NCI-H524 (cell line): ENCODE data around the gene PDZRN3.

Experiments
- DNase-seq, 2 experiments: peaks; one replicate each; lab custom pipeline; 2025; lab: John Stamatoyannopoulos, UW

Gene PDZRN3

DNA sequence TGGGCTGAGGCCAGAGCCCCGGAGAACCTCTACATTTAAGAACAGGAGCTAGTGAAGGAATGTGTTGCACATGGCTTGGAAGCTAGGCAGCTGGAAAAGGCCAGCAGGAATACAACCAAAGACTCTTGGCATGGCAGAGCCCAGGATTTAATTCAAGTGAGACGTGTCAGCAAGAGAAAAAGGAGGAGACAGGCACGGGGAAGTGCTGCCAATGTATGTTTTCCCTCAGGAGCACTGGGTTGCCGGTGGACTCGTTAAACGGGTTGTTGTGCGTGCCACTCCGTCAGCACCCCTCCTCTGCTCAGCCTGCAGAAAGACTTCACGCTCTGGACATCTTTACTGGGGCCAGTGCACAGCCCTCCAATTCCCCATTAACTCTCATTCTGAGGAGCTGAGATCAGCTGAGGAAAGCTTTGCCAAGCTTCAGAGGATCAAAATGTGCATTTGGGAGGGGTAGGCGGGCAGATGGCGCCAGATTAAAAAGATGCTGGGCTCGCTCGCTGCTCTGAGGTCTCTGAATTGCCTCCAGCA, 103.7 kb downstream of the PDZRN3 start:
- peak; percentile 56 to 73 for DNase-seq

DNA sequence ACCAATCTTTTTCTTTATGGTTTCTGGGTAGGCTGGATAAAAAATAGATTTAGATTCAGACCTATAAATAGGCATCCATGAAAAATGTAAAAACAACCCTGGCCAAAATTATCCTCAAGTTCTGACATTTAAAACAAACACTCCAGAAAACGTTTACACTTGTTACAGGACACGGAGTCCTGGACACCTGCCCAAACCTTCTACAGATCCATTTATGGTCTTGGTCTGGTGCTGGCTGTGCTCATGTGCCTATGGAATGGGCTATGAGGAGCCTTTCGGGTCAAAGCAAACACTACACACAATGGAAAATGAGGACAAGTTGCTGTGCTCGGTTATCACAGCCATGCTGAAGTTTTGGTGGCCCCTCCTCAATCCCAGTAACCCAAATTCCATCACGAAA, 108.1 kb downstream of the PDZRN3 start:
- no peak for DNase-seq

DNA sequence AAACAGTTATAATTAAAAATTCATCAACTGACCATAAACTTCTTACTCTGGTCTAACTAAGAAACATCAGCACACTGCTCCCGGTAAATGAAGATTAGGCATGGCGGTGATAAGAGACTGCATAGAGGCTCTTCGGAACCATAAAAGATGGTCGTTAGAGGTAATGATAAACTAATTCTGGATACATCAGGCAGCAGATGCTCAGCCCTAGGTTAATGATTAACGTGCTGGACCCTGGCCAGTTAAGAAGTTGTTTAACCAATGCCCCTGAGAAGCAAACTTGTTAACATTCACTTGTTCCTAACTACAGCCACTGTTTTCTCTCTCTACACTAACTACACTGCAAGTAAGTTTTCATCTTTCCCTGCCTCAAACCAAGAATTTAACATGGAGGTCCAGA, 111.5 kb downstream of the PDZRN3 start:
- DNase-seq, result no peak

DNA sequence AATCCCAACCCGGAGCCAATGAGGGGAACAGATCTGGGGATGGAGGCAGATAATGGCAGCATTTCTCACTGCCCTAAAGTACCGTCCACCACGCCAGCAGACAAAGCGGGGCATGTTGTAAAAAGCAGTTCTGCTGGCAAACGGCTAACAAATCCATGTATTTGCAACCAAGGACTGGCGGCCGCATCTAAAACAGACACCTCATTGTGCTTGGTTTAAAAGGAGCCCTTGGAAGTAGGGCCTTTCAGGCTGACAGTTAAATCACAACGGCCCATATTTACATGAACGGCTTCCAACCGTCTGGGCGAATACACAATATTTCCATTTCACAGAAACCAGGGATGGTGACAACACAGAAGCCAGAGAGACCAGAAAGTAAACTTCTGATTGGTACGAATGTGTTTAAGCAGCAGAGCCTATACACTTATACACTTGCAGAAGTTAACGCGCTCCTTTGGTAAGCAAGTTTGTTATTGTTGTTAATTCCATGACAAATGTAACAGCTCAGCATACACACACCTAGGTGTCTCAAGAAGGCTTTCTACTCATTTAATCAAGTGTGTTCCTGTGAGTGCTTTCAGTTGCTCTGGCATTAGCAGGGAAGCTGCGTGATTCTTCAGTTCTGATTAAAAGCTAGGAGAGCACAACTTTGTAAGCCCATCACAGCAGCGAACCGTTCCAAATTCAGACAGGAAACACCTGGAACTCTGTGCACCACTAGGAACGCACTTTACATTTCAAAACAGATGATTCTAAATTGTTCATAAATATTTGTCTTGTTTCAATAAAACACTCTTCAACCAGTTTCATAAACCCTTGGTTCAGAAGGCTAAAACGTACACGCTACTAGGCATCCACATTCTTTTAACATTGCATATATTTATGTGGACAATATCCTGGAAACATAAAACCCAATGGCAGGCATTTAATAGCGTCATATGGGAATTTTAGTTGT, 112.9 kb downstream of the PDZRN3 start:
- DNase-seq, result no peak

DNA sequence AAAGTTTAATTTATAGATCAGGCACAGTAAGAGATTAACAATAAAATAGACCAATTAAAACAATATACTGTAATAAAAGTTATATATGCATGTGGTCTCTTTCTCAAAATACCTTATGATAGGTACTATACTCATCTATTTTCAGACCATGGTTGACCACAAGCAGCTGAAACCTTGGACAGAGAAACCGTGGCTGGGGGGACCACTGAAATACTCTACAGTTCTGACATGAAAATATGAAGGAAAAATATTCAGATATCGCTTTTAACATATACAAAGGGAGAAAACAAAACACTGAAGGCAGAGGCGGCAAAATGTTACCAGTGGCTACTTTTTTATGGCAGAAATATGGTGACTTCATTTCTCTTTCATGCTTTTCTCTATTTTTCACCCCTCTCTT, 114.0 kb downstream of the PDZRN3 start:
- DNase-seq, result no peak

DNA sequence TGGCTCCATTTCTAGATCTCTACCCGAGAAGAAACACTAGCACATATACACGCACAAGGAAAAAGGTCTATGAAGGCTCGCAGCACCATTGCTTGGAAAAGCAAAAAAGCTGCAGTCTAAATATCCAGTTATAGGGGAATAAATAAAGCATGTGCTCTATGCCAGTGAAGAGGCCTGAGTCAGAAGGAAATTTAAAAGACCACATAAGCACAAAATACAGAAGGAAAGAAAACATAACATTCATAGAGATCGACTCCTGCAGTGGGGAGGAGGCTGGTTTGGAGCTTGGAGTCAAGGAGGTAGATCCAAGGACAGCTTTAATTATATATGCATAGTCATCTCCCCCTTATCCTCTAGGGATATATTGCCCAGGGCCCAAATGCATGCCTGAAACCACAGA, 114.4 kb downstream of the PDZRN3 start:
- DNase-seq, result no peak

DNA sequence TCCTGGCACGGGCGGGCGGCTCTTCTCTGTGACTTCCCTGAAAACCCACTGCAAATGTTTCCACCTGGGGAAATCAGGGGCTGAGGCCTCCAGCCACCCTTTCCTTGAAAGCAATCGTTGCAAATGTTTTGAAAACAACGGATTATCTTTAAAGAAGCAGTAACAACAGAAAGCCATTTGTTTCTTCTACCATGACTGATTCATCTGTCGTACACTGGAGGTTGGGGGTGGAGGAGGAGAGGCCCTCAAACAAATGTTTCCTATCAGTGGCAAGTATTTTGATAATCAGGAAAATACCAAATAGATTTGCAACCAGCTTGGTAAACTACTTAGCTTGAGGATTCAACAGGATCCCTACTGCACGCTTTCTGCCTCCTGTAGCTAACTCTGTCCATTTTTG, 114.9 kb downstream of the PDZRN3 start:
- no peak for DNase-seq

DNA sequence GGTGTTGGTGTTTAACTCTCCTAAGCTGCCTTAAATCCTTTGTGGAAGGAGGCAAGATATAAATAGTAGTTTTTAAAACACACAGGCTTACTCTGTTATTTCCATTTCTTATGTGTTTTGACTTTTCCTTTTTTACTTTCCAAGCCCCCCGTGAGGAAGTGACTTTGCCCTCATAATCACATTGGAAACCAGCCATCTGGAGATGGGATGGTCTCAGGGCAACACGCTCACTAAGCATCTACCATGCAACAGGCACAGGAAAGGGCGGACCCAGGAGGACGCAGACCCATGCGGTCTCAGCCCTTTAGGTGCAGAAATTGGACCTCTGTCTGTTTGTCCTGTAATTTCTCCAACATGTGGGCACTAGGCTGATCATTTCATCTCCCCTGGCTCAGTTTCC, 115.7 kb downstream of the PDZRN3 start:
- DNase-seq, result no peak

DNA sequence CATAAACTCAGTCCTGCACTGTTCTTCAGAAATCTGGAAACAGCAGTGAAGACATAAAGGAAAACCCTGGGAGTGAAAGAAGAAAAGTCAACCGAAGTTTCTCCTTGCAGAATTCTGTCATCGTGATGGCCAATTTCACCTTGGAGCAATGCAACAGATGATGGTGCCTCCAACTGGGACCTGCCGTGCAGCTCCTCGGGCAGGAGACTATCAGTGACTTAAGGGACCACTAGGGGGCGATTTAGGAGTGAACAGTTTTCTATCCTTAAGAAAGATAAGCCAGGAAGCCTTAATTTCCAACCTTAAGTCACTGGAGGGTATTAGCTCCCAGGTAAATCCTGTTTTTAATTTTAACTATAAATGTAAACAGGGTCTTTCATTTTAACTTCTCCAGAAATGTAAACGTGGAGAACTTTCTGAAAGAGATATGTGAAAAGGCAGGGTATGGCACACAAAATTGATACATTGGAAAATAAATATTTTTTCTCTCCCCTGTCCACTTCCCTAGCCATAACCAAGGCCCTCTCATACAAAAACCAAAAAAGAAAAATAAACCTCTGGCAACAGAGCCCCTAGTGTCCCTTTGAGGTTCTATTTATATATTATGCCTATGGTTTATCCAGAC, 116.3 kb downstream of the PDZRN3 start:
- DNase-seq, result peak; percentile 39 to 70

DNA sequence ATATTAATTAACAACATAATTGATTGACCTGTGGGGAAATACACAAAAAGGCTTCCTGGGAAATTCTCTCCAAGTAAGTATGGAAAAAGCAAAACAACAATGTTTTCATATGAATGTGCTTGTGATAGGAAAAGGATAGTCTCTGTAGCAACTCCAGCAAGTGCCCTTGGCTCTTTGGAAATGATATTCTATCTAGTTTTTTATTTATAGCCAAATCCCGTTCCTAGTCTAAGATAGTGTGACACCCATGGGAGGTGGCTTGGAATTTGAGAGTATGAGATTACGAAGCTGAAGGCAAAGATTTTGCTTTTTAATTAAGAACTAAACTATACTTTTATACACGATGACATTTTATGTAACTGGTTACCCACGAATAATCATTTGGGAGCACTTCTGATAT, 119.9 kb downstream of the PDZRN3 start:
- DNase-seq, result no peak

DNA sequence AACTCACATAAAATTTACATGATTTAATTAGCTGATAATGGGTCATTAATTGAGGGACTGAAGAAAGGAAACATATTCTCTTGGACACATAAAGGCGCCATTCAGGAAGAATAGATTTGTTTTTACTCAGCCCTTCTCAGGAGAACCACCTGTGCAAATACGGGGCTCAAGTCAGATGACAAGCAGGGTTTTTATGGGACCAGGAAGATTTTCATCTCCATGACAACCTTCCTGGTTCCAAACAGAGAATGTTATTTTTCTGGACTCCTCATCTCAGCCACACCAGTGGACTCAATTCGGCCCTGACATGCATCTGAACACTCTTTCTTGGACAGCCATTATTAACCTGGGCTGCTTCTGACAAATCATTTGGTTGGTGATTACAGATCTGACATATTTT, 120.5 kb downstream of the PDZRN3 start:
- DNase-seq, result no peak

DNA sequence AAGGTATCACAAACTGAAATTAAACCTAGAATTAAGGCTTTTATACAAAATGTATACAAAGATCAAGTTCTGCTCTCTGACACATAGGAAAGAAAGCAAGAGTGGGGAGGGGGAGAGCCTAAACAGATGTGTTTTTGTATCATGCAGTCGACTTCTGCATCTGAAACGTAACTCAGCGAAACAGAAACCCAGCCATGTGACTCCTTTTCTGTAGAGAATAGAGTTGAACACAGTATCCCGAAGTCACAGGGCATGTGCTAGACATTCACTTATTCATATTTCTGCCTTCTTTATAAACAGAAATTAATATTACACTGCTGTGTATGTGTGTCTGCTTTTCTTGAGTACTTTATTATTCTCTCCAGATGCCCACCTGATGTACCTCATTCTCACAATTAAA, 121.0 kb downstream of the PDZRN3 start:
- no peak for DNase-seq

DNA sequence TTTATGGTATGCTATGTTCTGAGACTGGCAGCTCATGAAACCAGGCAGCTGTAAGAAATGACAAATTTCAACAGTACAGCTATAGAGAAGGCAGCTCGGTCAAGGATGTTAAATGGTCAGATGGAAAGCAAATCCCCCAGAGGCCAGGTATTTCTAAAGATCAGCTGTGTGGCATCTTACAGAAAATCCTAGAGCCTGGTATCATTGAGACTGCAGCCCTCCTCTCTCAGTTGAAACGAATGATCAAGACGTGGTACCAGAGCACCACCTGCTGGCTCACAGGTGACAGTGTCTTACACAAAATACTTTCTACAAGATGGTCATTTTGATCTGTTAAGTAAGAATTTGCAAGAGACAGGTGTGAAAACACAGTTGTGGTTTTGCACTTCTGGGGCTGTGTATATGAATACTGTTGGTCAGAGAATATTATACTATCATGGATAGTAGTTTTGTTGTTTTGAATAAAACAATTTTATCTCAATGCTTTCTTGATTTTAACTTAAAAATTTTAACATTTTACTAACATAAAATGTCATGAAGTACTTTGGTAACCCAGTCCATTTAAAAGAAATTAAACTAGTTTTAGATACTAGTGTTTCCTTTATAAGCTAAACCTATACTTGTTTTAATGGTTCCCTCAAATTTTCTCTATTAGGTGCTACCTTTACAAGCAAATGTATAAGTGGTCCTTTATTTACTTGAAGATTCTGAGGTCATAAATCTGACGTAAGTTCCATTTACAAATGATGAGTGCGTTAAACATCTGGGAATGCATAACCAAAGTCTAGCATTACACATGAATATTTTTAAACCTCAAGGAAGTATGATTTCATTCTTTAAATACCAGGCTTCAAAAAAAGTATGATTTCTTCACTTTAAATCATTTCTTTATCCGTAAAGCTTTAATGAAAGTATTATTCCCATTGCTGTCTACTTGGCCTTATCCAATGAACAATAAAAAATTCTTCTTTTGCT, 121.8 kb downstream of the PDZRN3 start:
- DNase-seq, result peak; percentile 34 to 72

DNA sequence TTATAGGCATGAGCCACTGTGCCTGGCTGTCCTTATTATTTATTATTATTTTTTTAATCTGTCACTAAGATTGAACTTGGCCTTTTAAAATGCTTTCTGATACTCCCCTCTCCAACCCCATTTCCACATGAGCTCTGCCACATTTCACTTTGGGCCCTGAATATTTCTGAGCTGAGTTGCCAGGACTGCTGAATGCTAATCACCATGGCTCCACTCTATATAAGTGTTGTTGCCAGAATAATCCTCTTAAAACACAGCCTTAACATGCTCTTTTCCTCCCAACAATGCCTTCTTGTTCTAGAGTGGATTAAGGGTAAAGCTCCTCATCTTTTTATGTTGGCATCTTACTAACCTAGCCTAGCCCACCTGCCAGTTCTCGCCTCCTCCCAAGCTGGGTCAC, 124.4 kb downstream of the PDZRN3 start:
- peak; percentile 50 to 84 for DNase-seq

DNA sequence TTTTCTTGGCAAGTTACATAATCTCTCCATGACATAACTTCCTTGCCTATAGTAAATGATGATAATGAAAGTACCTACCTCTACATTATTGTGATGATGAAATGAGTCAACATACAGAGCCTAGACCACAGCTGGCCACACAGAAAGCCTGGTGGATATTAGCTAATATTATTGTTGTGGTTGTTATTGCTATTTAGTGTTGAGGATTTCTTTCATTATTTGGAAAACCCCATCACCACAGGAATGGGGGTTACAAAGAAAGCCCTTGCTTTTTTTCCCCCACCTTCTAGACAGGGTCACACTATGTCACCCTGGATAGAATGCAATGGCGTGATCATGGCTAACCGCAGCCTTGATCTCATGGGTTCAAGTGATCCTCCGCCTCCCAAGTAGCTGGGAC, 125.0 kb downstream of the PDZRN3 start:
- DNase-seq, result no peak

DNA sequence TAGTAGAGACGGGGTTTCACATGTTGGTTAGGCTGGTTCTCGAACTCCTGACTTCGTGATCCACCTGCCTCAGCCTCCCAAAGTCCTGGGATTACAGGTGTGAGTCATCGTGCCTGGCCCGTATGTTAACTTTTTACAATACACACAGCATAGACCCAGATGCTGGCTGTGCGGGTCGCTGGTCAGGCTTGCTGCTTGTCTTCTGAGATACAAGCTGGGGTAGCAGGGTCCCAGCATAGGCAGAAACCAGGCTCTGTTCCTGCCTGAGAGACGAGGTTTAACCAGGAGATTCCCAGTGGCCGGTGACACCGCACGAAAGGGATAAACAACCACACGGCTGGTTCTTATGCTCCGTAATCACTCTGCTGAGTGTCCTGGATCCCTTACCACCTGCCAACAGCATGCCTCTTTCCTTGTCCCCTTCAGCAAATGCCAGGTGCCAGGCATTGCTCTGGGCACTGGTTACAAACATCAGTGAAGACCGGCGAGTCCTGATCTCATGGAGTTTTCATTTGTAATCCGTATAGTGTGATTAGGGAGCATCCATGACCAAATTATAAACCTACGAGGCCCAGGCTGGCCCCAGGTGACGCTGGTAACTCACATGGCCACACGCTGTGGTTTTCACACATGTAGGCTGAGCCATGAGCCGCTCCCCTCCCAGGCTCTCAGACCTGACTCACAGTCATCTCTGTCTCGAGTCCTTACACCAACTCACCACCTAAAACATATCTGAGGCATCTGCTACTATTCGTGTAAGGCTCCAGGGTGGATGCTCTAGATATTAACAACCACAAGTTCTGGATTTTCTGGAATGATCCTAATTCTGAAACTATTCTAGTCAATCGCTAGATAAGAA, 125.7 kb downstream of the PDZRN3 start:
- peak in 1 of 2 experiments; percentile 14 for DNase-seq

DNA sequence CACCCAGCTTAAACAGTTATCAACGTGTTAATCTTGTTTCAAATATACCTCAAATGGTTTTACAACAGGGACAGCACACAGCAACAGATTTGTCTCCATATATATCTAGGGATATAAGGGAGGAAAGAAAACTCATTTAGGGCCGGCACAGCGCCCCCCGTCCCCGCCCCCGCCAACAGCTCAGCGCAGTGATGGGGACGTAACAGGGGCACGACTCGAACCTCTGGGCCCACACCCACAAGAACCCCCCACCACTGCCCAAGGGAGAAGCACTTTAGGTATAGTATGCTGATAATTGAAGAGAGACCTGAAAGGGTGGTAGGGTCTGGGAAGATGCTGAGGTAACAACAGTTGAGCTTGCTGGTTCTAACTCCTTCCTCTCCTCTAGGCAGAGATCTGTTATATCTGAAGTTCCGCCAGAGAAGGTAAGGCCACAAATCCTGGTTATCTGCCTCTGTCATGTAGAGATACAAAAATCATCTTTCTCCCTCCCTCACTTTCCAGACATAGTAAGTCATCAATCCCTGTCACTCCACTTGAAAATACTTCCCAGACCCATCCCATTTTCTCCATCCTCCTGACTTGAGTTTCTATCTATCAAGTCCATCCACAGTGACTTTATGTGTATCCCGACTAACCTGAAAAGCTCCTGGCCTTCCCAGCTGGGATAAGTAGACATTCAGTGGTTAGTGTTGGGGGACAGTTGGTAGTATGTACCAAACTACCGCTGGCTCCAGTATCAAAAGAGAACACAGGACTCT, 126.9 kb downstream of the PDZRN3 start:
- DNase-seq, result no peak

DNA sequence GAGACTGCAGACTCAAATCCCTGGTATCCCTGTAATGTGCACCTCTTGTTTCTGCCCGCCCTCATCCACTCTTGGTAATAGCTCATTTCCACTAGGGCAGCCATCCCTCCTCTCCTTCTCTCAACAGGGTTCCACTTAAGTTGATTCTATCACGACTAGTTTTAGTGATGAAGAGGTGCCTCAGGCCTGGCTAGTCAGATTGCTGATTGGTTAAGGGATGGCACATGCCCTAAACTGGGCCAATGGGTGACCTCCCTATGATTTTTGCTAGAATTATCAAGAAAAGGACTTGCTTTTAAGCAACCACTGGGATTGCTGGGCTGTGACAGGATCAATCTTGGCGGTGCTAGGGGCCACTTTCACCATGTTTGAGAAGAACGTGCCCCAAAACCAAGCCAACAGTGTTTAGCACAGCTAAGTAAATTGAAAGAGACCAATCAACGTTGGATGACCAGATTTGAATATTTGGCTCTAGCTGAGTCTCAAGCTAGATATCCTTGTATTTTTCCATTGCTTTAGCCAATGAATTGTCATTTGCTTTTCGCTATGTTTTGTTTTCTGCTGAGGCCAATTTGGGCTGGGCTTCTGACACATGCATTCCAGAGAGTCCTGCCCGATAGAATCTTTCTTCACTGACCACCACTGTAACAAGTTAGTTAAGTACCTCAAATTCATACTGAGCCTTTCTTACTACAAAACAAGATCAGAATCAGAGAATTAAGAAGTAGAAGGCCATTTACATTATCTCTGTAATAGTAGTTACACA, 131.0 kb downstream of the PDZRN3 start:
- DNase-seq, result no peak

DNA sequence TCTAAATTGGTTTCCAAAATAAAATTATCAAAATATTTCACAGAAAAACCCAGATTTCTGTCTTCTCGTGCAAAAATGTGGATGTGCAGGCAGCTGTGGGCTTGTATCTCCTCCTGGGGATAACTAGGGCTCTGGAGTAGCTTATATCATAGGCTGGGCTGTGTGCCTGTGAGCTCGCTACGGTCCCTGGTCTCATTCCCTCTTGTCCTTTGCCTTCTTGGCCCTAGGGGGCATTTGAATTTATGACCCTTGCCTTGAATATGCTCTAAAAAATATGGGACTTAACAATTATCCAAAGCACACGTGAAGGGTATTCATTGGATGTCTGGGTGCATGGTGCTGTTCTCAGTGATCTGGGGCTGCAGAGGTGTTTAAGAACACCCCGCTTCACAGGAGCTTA, 132.6 kb downstream of the PDZRN3 start:
- DNase-seq, result no peak

DNA sequence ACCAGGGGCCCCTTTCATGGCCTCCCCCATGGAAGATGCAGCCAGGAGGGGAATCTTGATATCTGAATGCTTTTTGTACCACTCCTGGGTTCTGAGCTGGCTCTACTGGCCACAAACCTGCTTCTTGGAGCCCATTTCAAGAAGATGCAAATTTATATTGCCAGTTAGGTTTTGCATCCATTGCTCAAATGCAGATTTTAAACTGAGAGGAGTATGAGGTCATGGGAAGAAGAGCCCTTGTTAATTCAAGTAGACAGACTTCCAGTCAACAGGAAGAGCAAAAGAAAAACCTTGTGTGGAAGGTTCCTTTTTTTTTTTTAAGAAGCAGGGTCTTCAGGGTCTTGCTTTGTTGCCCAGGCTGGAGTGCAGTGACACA, 133.5 kb downstream of the PDZRN3 start:
- no peak for DNase-seq
